HepG2 (cell line): ENCODE measurements around the gene DIP2C. TPM values are rescaled to one million over a fixed set of nuclear protein-coding genes. Genes with fewer than 3 reads are reported as not detected.

Experiments
- ATAC-seq: fragments of 200-7000 bp; cut with Tn5 transposase; 3 replicates; pipeline ENCODE4 v1.9.1; 2020; ENCODE audit warnings: mild to moderate bottlenecking, moderate library complexity
- BruUV-seq: library from RNA; stranded (reverse); fragments of 400-500 nt; replicated peaks from 2 replicates; lab custom pipeline; 2021; lab: Mats Ljungman, UMichigan
- CTCF ChIA-PET: fragments of 300-600 bp; formaldehyde crosslinking; extraction: SDS; loops from one replicate; lab custom pipeline; 2021; ENCODE audit warnings: low total read pairs, inconsistent platforms, low intra/inter-chr PET ratio; lab: Yijun Ruan, JAX
- POLR2A ChIA-PET: fragments of 350-600 bp; sonication (Branson Sonifier 250); formaldehyde crosslinking; loops from one replicate; lab custom pipeline; 2020; ENCODE audit warnings: antibody characterized with exemption, inconsistent platforms; lab: Yijun Ruan, JAX
- DNase-seq: peaks from one replicate; pipeline ENCODE4 v3.0.0-alpha.2; 2015; ENCODE audit warnings: low spot score
- FAIRE-seq: peaks from 3 replicates; lab custom pipeline; 2011; peaks lifted over from hg19 to GRCh38; lab: Jason Lieb, UNC
- H2AFZ ChIP-seq: one replicate; pipeline ENCODE4 v1.6.1; 2011; ENCODE audit warnings: low read length, inconsistent platforms
- H3K27ac ChIP-seq: fragments of 300-600 bp; 3 replicates; pipeline ENCODE4 v1.8.0; 2011; ENCODE audit warnings: mixed run types, mild to moderate bottlenecking, mixed read lengths, low read length, inconsistent platforms; ENCODE audit not compliant: insufficient read depth; ENCODE audit errors: extremely low read length
- H3K27me3 ChIP-seq, 2 experiments: fragments of 200-600 bp in 1 of 2; 2 replicates in 1 of 2; 3 replicates in 1 of 2; pipeline versions ENCODE4 v1.6.0 to v1.8.0; 2011; ENCODE audit warnings: low read length in 2 of 2, mild to moderate bottlenecking in 2 of 2, moderate library complexity in 2 of 2, inconsistent platforms in 1 of 2; ENCODE audit not compliant: insufficient read depth in 2 of 2, control insufficient read depth in 1 of 2
- H3K36me3 ChIP-seq, 2 experiments: fragments of 200-600 bp in 1 of 2; replicated peaks in 1 of 2; 2 replicates in 1 of 2; 3 replicates in 1 of 2; pipeline versions ENCODE4 v1.5.1 to v1.8.0; 2011; ENCODE audit warnings: low read length in 2 of 2, inconsistent platforms in 1 of 2; ENCODE audit not compliant: insufficient read depth in 2 of 2, control insufficient read depth in 1 of 2
- H3K4me1 ChIP-seq: 2 replicates; pipeline ENCODE4 v1.5.1; 2012; ENCODE audit warnings: low read length, inconsistent platforms; ENCODE audit not compliant: insufficient read depth
- H3K4me2 ChIP-seq: 2 replicates; pipeline ENCODE4 v1.6.0; 2011; ENCODE audit warnings: low read depth, low read length, inconsistent platforms
- H3K4me3 ChIP-seq, 3 experiments: fragments of 200-600 bp in 1 of 3; sonication (generic), shearing (Covaris generic) in 1 of 3; replicated peaks in 1 of 3; 2 replicates each; pipeline ENCODE4 v1.5.1; 2011 to 2016; ENCODE audit warnings: low read length in 3 of 3, inconsistent platforms in 2 of 3, low read depth in 2 of 3, mild to moderate bottlenecking in 2 of 3, control low read depth in 1 of 3, mixed read lengths in 1 of 3; ENCODE audit not compliant: insufficient read depth in 1 of 3
- H3K79me2 ChIP-seq: one replicate; pipeline ENCODE4 v1.6.1; 2011; ENCODE audit warnings: low read length, inconsistent platforms; ENCODE audit not compliant: insufficient read depth
- H3K9ac ChIP-seq: 2 replicates; pipeline ENCODE4 v1.6.0; 2011; ENCODE audit warnings: mild to moderate bottlenecking, low read depth, low read length, inconsistent platforms; ENCODE audit not compliant: insufficient read depth
- H3K9me3 ChIP-seq: 2 replicates; pipeline ENCODE4 v1.5.1; 2012; ENCODE audit warnings: mild to moderate bottlenecking, low read length
- H4K20me1 ChIP-seq: 2 replicates; pipeline ENCODE4 v1.6.0; 2011; ENCODE audit warnings: inconsistent platforms, mild to moderate bottlenecking, low read length, moderate library complexity; ENCODE audit not compliant: insufficient read depth
- HES4 ChIP-seq: sonication (generic); formaldehyde crosslinking; IDR thresholded peaks from 2 replicates; pipeline ENCODE4 v1.9.0; 2021; ENCODE audit warnings: mild to moderate bottlenecking, missing genetic modification reagents, borderline replicate concordance
- NR1H2 ChIP-seq: sonication (generic); formaldehyde crosslinking; IDR thresholded peaks from 2 replicates; pipeline ENCODE4 v1.8.1; 2022; ENCODE audit warnings: low read depth, missing genetic modification reagents, borderline replicate concordance
- NRL ChIP-seq: sonication (generic); formaldehyde crosslinking; IDR thresholded peaks from 2 replicates; pipeline ENCODE4 v1.5.0; 2020; ENCODE audit warnings: missing genetic modification reagents, mild to moderate bottlenecking, moderate library complexity, borderline replicate concordance
- RBM22 ChIP-seq: fragments of 200-400 bp; formaldehyde crosslinking; optimal IDR thresholded peaks from 2 replicates; pipeline ENCODE3; 2017; ENCODE audit warnings: mild to moderate bottlenecking, low read length, moderate library complexity
- SRF ChIP-seq: IDR thresholded peaks from 2 replicates; pipeline ENCODE4 v1.6.1; 2011; ENCODE audit warnings: mild to moderate bottlenecking, low read depth, low read length, moderate library complexity
- ZMAT3 ChIP-seq: sonication (generic); formaldehyde crosslinking; conservative IDR thresholded peaks from 2 replicates; pipeline ENCODE4 v1.7.0; 2021; ENCODE audit warnings: missing genetic modification reagents
- ZNF256 ChIP-seq: sonication (generic); formaldehyde crosslinking; conservative IDR thresholded peaks from 2 replicates; pipeline ENCODE4 v1.4.0; 2020; ENCODE audit warnings: missing genetic modification reagents
- ZNF296 ChIP-seq: sonication (generic); formaldehyde crosslinking; conservative IDR thresholded peaks from 2 replicates; pipeline ENCODE4 v1.5.0; 2020; ENCODE audit warnings: mild to moderate bottlenecking, missing genetic modification reagents
- ZNF570 ChIP-seq: sonication (generic); formaldehyde crosslinking; IDR thresholded peaks from 2 replicates; pipeline ENCODE4 v1.4.0; 2020; ENCODE audit warnings: mild to moderate bottlenecking, missing genetic modification reagents, borderline replicate concordance
- ZNF614 ChIP-seq: IDR thresholded peaks from 2 replicates; pipeline ENCODE4 v1.6.1; 2018; ENCODE audit warnings: missing biosample characterization, missing genetic modification reagents, inconsistent platforms, borderline replicate concordance
- ZNF616 ChIP-seq: sonication (generic); formaldehyde crosslinking; IDR thresholded peaks from 2 replicates; pipeline ENCODE4 v1.5.0; 2020; ENCODE audit warnings: low read depth, mild to moderate bottlenecking, missing genetic modification reagents
- ZNF652 ChIP-seq: IDR thresholded peaks from 2 replicates; pipeline ENCODE4 v1.6.1; 2016; ENCODE audit warnings: low read depth, borderline replicate concordance
- ZNF816 ChIP-seq: sonication (generic); formaldehyde crosslinking; IDR thresholded peaks from 2 replicates; pipeline ENCODE4 v1.8.0; 2022; ENCODE audit warnings: missing genetic modification reagents, mild to moderate bottlenecking, borderline replicate concordance
- ZSCAN30 ChIP-seq: sonication (generic); formaldehyde crosslinking; IDR thresholded peaks from 2 replicates; pipeline ENCODE4 v1.5.0; 2020; ENCODE audit warnings: mild to moderate bottlenecking, missing genetic modification reagents
- WGBS: methylation state at CpG from one replicate; pipeline ENCODE4 v1.1.6; 2017; ENCODE audit warnings: low lambda C conversion rate; 5-methylcytosine and 5-hydroxymethylcytosine counted together
- in situ Hi-C: cut with HindIII; loops from 2 replicates; pipeline ENCODE4 v1.10.0; 2017; ENCODE audit warnings: low pct_unique_long_range_greater_than_20kb; ENCODE audit not compliant: extremely low pct_ligation_motif_present
- intact Hi-C: fragments of 100-400 bp; cut with micrococcal nuclease; formaldehyde crosslinking; loops from one replicate; pipeline ENCODE4 v1.10.0; 2022; ENCODE audit not compliant: unreplicated experiment
- polyA plus RNA-seq, 8 experiments: library from polyadenylated mRNA; depleted of rRNA in 3 of 8; stranded (reverse) in 7 of 8; unstranded in 1 of 8; fragments of >200 nt; fragmentation: Illumina TruSeq in 4 of 8; extraction: Trizol in 4 of 8; gene quantifications; 2 replicates each; pipeline versions ENCODE4 v1.2.1 to v1.2.3, GENCODE V29; 2011 to 2016; ENCODE audit warnings: low read depth in 4 of 8, missing spikeins in 1 of 8, mixed read lengths in 1 of 8; ENCODE audit not compliant: insufficient read depth in 1 of 8
- total RNA-seq, 5 experiments: library from RNA; depleted of rRNA; stranded (reverse); fragments of >200 nt; fragmentation: Illumina TruSeq; extraction: Trizol; gene quantifications; 2 replicates each; pipeline ENCODE4 v1.2.3, GENCODE V29; 2016; ENCODE audit warnings: low read depth in 1 of 5

DIP2C gene
- total and polyA plus RNA-seq, 2 of the 13 experiments (the other 11 are each of a cell fraction or from before 2014, with no cell fraction given) = 2.2 to 2.7 TPM

- POLR2A ChIA-PET = no interaction called here
- WGBS = 94% methylated on average over 14 of the region's 16 CpGs
- Histone ChIP-seq H2AFZ (no peak overlapping the region), H3K27ac (no peak overlapping the region), H3K36me3 (no peaks in the 10 kb centered on the region), H4K20me1 (no peaks in the 10 kb centered on the region), H3K4me3 (no peak overlapping the region), H3K4me1 (peaks cover 31% of the 10 kb centered on the region), H3K9ac (no peak overlapping the region), H3K79me2 (no peaks in the 10 kb centered on the region), H3K9me3 (no peaks in the 10 kb centered on the region), H3K4me2 (no peak overlapping the region), H3K27me3 (no peaks in the 10 kb centered on the region)
- ATAC-seq = no peak
- in situ Hi-C loops = no loop called here
- no TSS peak for BruUV-seq
- no peak for FAIRE-seq
- no peak for DNase-seq
- intact Hi-C loops = no loop called here
- CTCF ChIA-PET = no interaction called here
- TF ChIP-seq ZNF256 (CRISPR knock-in tag) = no peak
- TF ChIP-seq NRL = no peak
- TF ChIP-seq ZNF652 (CRISPR knock-in tag) = no peak
- no peak for TF ChIP-seq NR1H2 (CRISPR knock-in tag)
- no peak for TF ChIP-seq ZNF296 (CRISPR knock-in tag)
- TF ChIP-seq ZNF816 = no peak
- no peak for TF ChIP-seq RBM22
- TF ChIP-seq ZMAT3 (CRISPR knock-in tag) = no peak
- no peak for TF ChIP-seq ZSCAN30 (CRISPR knock-in tag)
- TF ChIP-seq ZNF614 (CRISPR knock-in tag) = no peak
- no peak for TF ChIP-seq SRF
- no peak for TF ChIP-seq ZNF570
- TF ChIP-seq HES4 (CRISPR knock-in tag) = no peak
- TF ChIP-seq ZNF616 = no peak
Observed at GRCh38 chr10:491667-492424, 197.6 kb downstream of the DIP2C start.
